Lower leg skin (tissue), 3 donors: ENCODE results near the gene RNF225.

Source experiments
- CTCF ChIP-seq, 3 donors: fragments of 450-650 bp; IDR thresholded peaks; one replicate each; pipeline ENCODE4 v1.5.1; 2016; ENCODE audit warnings: antibody characterized with exemption in 3 of 3, mild to moderate bottlenecking in 3 of 3, moderate library complexity in 2 of 3
- POLR2A ChIP-seq, 2 donors: fragments of 450-650 bp; IDR thresholded peaks; one replicate each; pipeline ENCODE4 v1.6.1; 2016 to 2017; ENCODE audit warnings: antibody characterized with exemption in 2 of 2, mild to moderate bottlenecking in 1 of 2, moderate library complexity in 1 of 2

DNA sequence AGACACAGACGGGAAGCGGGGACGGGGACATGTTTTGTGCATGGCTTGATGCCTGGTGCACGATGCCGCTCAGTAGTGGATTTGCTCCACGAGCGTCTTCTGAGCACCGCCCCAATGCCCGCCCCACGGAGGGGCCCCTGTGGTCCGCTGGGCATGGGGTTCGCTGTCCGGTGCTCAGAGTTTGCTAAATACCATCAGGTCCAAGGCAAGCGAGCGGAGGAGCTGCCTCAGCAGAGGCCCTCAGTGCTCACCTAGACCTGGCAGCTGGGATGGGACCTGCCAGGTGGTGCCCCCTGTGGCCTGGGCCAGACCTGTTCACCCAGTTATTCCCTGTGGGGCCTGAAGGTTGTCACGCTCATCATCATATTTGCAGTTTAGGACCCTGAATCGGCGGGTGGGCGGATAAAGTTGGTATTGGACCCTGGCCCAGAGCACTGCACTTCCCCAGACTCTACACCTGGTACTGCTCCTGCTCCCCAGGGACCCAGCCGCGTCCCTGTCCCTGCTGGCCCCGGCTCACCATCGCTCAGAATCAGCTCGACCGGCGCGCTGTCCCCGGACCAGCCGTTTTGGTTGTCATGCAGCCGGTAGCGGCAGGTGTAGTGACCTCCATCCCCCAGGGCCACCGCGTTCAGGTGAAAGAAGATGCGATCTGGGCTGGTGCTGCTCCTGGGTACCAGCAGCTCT lies 44.4 kb upstream of the RNF225 start:
- TF ChIP-seq CTCF (IDR thresholded peaks at IDR 0.05) (no peak), POLR2A (IDR thresholded peaks at IDR 0.05) (no peak)
